Lower leg skin (tissue), 3 donors: ENCODE data around the gene SCFD2.

ENCODE experiments used
- CTCF ChIP-seq, 3 donors: fragments of 450-650 bp; IDR thresholded peaks; one replicate each; pipeline ENCODE4 v1.5.1; 2016; ENCODE audit warnings: antibody characterized with exemption in 3 of 3, mild to moderate bottlenecking in 3 of 3, moderate library complexity in 2 of 3
- POLR2A ChIP-seq, 2 donors: fragments of 450-650 bp; IDR thresholded peaks; one replicate each; pipeline ENCODE4 v1.6.1; 2016 to 2017; ENCODE audit warnings: antibody characterized with exemption in 2 of 2, mild to moderate bottlenecking in 1 of 2, moderate library complexity in 1 of 2

GRCh38 chr4:52979020-52979419, 386.8 kb downstream of the SCFD2 start:
- TF ChIP-seq CTCF (IDR thresholded peaks at IDR 0.05) = no peak
- no peak for TF ChIP-seq POLR2A (IDR thresholded peaks at IDR 0.05)
